ENCODE results near the gene COQ9.
"Not testable (repeated sequence)": the region's sequence is repeated elsewhere in the genome, so short reads cannot be mapped to it uniquely, and the experiment has no call there.

COQ9 gene

GRCh38 chr16:57427824-57428223, 19.5 kb upstream of the COQ9 start:
- Mint-ChIP-seq H3K9me3 (no peaks in the 10 kb centered on the region), H3K27me3 (ENCODE audit: low read depth) (no peaks in the 10 kb centered on the region)
- TF ChIP-seq, protein P1, sequence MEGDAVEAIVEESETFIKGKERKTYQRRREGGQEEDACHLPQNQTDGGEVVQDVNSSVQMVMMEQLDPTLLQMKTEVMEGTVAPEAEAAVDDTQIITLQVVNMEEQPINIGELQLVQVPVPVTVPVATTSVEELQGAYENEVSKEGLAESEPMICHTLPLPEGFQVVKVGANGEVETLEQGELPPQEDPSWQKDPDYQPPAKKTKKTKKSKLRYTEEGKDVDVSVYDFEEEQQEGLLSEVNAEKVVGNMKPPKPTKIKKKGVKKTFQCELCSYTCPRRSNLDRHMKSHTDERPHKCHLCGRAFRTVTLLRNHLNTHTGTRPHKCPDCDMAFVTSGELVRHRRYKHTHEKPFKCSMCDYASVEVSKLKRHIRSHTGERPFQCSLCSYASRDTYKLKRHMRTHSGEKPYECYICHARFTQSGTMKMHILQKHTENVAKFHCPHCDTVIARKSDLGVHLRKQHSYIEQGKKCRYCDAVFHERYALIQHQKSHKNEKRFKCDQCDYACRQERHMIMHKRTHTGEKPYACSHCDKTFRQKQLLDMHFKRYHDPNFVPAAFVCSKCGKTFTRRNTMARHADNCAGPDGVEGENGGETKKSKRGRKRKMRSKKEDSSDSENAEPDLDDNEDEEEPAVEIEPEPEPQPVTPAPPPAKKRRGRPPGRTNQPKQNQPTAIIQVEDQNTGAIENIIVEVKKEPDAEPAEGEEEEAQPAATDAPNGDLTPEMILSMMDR (IDR thresholded peaks at IDR 0.05; ENCODE audit: unreplicated experiment in 3 of 3) = no peak

DNA sequence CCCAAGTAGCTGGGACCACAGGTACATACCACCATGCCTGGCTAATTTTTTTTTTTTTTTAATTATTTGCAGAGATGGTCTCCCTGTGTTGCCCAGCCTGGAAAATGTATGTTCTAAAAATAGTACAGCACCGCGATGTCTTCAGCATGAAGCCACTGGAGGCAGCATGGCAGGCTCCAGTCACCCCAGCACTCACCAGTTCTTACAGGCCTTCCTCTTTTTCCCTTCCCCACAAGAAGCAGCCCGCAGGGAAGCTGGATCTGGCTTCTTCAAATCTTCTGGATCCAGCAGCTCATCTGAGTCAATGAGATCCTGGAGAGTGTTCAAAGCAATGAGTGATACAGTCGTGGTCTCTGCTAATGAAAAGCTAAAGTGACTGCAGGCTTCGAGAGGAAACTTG, 16.3 kb upstream of the COQ9 start:
- H3K36me3 Mint-ChIP-seq (ENCODE audit: low read depth) = peaks cover 76% of the 10 kb centered on the region
- no peaks in the 10 kb centered on the region for H3K9me3 Mint-ChIP-seq
- no peak overlapping the region for H3K27ac Mint-ChIP-seq
- H3K27me3 Mint-ChIP-seq (ENCODE audit: low read depth) = no peaks in the 10 kb centered on the region
- TF ChIP-seq, protein P1 (IDR thresholded peaks at IDR 0.05; ENCODE audit: unreplicated experiment in 3 of 3) = no peak
- peaks cover 8% of the 10 kb centered on the region for H3K4me1 Mint-ChIP-seq
- H3K4me3 Mint-ChIP-seq = no peak overlapping the region

More at GRCh38 chr16:57427824-57428223, 19.5 kb upstream of the COQ9 start:
- Mint-ChIP-seq H3K27ac (peak overlapping the region in 1 of 3 experiments; percentile 11), H3K4me1 (peaks cover 13% of the 10 kb centered on the region), H3K36me3 (ENCODE audit: low read depth) (peaks cover 53% of the 10 kb centered on the region), H3K4me3 (no peak overlapping the region)

GRCh38 chr16:57432505-57432904, 14.8 kb upstream of the COQ9 start:
- TF ChIP-seq, protein P1 (IDR thresholded peaks at IDR 0.05; ENCODE audit: unreplicated experiment in 3 of 3) = no peak
- Mint-ChIP-seq H3K27me3 (ENCODE audit: low read depth) (no peaks in the 10 kb centered on the region), H3K4me3 (no peak overlapping the region), H3K36me3 (ENCODE audit: low read depth) (peaks cover 73% of the 10 kb centered on the region), H3K4me1 (peaks cover 3% of the 10 kb centered on the region), H3K27ac (no peak overlapping the region), H3K9me3 (no peaks in the 10 kb centered on the region)

- peaks cover 71% of the 10 kb centered on the region for H3K36me3 Mint-ChIP-seq (ENCODE audit: low read depth)
- H3K27ac Mint-ChIP-seq = no peak overlapping the region
- H3K4me3 Mint-ChIP-seq = no peak overlapping the region
- TF ChIP-seq, protein P1 (IDR thresholded peaks at IDR 0.05; ENCODE audit: unreplicated experiment in 3 of 3) = no peak
- H3K9me3 Mint-ChIP-seq = no peaks in the 10 kb centered on the region
- no peaks in the 10 kb centered on the region for H3K4me1 Mint-ChIP-seq
- no peaks in the 10 kb centered on the region for H3K27me3 Mint-ChIP-seq (ENCODE audit: low read depth)
Observed at GRCh38 chr16:57432989-57433388, 14.3 kb upstream of the COQ9 start.

DNA sequence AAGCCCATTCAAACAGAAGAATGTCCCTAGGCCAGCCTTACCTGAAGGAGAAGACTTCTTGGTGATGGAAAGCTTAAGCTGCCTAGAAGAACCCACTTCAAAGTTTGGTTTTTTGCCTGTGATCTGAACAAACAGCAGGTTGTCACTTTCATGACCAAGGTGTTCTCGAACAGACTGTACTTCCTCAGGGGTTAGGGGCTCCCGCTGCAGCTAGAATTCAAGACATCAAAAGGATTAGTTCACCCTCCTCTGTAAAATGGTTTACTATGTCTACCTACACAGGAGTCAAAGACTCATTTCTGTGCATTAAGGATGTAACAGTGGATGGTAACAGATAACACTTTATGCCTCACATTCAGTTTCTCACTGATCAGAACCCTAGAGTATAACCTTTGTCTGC, 13.3 kb upstream of the COQ9 start:
- H3K4me3 Mint-ChIP-seq = no peak overlapping the region

DNA sequence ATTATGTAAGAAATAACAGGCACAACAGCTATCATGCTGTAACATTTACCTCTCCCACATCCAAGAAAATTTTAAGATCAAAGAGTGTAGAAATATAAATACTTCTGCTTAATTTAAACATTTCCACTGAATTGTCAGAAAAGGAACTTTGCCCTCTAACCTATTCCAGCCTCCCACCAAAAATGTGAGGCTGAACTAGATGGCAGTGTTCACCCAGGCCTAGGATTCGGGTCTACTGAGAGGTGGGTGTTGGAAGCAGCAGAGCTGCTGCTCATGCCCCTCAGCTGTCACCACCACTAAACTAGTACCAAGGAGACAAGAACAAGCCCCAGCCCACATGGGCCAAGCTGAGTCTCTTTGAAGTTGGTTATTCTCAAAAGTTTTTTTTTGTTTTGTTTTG, 11.4 kb upstream of the COQ9 start:
- Mint-ChIP-seq H3K4me3 (no peak overlapping the region), H3K27me3 (ENCODE audit: low read depth) (no peaks in the 10 kb centered on the region), H3K36me3 (ENCODE audit: low read depth) (peaks cover 74% of the 10 kb centered on the region), H3K4me1 (no peaks in the 10 kb centered on the region), H3K9me3 (peaks cover 3% of the 10 kb centered on the region), H3K27ac (no peak overlapping the region)
- TF ChIP-seq, protein P1 (IDR thresholded peaks at IDR 0.05; ENCODE audit: unreplicated experiment in 3 of 3) = no peak

More for the DNA sequence above, 13.3 kb upstream of the COQ9 start:
- peaks cover 71% of the 10 kb centered on the region for H3K36me3 Mint-ChIP-seq (ENCODE audit: low read depth)
- TF ChIP-seq, protein P1 (IDR thresholded peaks at IDR 0.05; ENCODE audit: unreplicated experiment in 3 of 3) = no peak
- no peaks in the 10 kb centered on the region for H3K27me3 Mint-ChIP-seq (ENCODE audit: low read depth)
- no peaks in the 10 kb centered on the region for H3K9me3 Mint-ChIP-seq
- H3K27ac Mint-ChIP-seq = no peak overlapping the region
- no peaks in the 10 kb centered on the region for H3K4me1 Mint-ChIP-seq

- not testable (repeated sequence) for H3K27me3 Mint-ChIP-seq (ENCODE audit: low read depth); H3K9me3 Mint-ChIP-seq; H3K27ac Mint-ChIP-seq; H3K4me1 Mint-ChIP-seq; H3K4me3 Mint-ChIP-seq
- H3K36me3 Mint-ChIP-seq (ENCODE audit: low read depth) = peaks cover 65% of the 10 kb centered on the region
Observed at GRCh38 chr16:57439947-57440346, 7.3 kb upstream of the COQ9 start.

DNA sequence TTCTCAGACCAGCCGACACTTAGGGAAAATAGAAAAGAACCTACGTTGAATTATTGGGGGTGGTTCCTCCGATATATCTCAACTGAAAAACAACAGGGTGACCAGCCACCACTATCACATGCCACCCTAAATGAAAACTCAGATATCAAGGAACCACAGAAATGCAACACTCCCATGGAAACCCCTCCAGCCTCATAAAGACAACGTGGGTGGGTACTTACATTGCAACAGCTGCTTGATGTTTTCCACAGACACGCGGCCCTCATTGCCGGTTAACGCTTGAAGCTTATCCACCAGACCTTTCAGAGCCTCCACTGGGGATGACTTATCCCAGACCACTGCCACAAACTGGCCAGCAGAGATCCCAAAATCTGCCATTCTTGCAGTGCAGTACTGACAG, 6.7 kb upstream of the COQ9 start:
- not testable (repeated sequence) for H3K9me3 Mint-ChIP-seq; H3K27me3 Mint-ChIP-seq (ENCODE audit: low read depth); H3K4me1 Mint-ChIP-seq; H3K27ac Mint-ChIP-seq; H3K4me3 Mint-ChIP-seq
- H3K36me3 Mint-ChIP-seq (ENCODE audit: low read depth) = peaks cover 61% of the 10 kb centered on the region
